Panc1 (cell line): ENCODE results near the gene WDR48.

Experiments used
- POLR2AphosphoS5 ChIP-seq: IDR thresholded peaks from 2 replicates; pipeline ENCODE4 v1.6.1; 2012; ENCODE audit warnings: mild to moderate bottlenecking, low read depth, low read length, moderate library complexity
- TF ChIP-seq, protein P1 (sequence below): fragments of 450-650 bp; IDR thresholded peaks from 2 replicates; pipeline ENCODE4 v1.5.1; 2017; ENCODE audit warnings: mild to moderate bottlenecking

DNA sequence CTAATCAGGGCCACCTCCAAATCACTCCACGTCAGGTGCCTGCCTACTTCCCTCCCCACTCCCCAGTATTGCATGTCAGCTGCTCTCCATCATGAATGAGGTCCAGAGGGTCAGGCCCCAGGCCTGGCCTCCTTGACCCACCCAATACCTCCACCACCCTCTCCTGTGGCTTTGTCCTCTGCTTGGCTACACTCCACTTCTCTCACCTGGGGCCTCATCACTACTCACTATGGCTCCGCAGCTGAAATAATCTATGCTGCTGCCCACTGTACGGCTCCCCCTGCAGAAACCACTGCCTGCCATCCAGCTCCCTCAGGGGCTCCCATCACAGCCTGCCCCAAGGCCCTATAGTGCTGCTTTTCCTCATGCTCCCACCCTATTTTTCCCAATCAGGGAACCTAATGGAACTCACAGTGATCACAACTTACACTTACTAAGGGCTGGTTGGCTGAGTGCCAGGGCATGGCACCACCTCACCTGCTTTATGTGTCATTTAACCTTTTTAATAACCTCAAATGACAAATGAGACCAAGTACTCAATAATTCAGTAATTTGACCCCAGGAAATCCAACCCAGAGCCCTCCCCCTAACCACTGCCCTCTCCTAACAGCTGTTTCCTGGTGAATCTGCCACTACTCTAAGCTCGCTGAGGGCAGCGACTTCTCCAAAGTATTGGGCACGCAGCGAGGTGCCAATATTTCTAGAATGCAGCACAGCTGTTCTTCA, 53.3 kb downstream of the WDR48 start:
- TF ChIP-seq POLR2AphosphoS5: no peak
- TF ChIP-seq, protein P1, sequence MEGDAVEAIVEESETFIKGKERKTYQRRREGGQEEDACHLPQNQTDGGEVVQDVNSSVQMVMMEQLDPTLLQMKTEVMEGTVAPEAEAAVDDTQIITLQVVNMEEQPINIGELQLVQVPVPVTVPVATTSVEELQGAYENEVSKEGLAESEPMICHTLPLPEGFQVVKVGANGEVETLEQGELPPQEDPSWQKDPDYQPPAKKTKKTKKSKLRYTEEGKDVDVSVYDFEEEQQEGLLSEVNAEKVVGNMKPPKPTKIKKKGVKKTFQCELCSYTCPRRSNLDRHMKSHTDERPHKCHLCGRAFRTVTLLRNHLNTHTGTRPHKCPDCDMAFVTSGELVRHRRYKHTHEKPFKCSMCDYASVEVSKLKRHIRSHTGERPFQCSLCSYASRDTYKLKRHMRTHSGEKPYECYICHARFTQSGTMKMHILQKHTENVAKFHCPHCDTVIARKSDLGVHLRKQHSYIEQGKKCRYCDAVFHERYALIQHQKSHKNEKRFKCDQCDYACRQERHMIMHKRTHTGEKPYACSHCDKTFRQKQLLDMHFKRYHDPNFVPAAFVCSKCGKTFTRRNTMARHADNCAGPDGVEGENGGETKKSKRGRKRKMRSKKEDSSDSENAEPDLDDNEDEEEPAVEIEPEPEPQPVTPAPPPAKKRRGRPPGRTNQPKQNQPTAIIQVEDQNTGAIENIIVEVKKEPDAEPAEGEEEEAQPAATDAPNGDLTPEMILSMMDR: no peak
